GM12874 (cell line): Measurements from ENCODE around the gene ARPP19.

Experiments
- CTCF ChIP-seq: IDR thresholded peaks from 2 replicates; pipeline ENCODE4 v1.5.1; 2011; ENCODE audit warnings: low read depth, mild to moderate bottlenecking, control low read depth, low read length, moderate library complexity; ENCODE audit not compliant: insufficient read depth

Gene ARPP19

GRCh38 chr15:52568601-52569585, at the start of gene ARPP19:
Gene ARPP19, minus strand, starts transcription at chr15:52569030. Its CDS starts 138 bp downstream, at chr15:52568892.
- 0 out of 2 replicates have a peak, but pooled peaks have one; percentile 11 for TF ChIP-seq CTCF

DNA sequence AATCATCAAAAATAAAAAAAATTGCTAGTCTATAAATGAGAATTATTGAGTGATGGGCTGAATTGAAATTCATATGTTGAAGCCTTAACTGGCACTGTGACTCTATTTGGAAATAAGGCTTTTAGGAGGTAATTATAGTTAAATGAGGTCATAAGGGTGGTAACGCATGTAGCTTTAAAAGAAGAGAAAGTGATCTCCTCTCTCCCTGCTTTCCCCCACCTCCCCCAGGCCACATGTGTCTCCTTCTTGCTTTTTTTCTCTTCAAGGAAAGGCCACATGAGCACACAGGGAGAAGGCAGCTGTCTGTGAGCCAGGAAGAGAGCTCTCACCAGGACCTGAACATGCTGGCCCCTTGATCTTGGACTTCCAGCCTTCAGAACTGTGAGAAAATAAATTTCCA, 48.2 kb upstream of the ARPP19 start:
- no peak for TF ChIP-seq CTCF

DNA sequence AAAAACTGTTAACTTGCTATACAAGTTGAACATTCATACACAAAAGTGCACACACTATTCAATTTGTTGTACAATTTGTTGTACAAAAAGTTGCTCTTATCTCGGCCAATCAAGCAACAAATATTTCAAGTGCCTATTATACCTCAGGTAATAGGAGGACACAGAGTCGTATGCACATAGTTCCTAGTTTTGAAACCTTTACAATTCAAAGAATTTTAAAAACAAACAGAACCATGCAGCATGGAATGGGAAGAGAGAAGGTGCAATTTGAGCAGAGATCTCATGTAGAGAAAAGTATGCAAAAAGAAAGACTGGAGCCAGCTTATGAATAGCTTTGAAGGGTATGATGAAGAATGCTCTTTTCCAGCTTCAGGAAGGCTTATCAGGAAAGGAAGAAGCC, 46.5 kb upstream of the ARPP19 start:
- no peak for TF ChIP-seq CTCF

DNA sequence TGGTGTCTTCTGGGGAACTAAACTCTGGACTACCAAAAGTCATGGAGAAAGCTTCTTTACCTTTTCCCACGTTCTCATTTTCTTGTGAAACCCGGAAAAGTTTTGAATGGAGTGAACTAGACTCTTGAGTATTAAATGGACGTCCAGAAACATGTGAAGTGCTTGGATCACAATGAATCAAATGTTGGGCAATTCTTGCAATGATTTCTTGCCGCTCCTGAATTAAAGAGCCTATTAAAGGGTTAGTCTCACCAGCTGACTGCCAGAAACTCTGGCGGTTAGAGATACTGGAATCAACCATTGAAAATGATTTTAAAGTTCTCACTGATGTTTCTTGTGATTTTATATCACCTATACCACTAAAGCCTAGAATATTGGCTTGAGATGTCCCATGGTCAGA, 40.8 kb upstream of the ARPP19 start:
- TF ChIP-seq CTCF = no peak

- TF ChIP-seq CTCF = no peak
Observed at GRCh38 chr15:52584414-52584813, 15.6 kb upstream of the ARPP19 start.

DNA sequence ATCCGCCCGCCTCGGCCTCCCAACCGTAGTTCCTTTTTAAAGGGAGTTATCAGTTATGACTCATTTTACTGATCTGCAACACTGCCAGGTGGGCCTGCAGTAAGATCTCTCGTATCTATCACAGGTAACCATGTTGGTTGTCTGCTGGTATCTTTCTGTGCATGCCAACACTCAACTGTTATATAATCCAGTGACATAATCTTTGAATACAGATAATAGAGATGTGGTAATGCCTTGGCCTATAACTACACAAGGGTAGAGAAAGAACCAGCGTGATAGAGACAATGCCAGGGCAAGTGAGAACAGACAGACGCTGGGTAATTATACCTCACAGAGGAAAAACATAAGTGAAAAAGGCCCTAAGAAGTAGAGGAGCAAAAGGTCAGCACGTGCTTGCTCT, 11.0 kb upstream of the ARPP19 start:
- no peak for TF ChIP-seq CTCF

DNA sequence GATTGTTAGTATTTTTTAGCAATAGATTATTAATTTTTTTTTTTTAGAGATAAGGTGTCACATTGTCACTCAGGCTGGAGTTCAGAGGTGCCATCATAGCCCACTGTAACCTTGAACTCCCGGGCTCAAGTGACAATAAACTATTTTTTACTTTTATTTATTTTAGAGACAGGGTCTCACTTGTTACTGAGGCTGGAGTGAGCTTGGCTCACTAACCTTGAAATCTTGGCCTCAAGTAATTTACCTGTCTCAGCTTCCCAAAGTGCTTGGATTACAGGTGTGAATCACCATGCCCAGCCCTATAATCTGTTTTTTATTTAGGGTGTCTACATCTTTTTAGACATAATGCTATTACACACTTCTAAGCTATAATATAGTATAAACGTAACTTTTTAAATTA, 7.9 kb upstream of the ARPP19 start:
- TF ChIP-seq CTCF = no peak
